ENCODE results near the gene ANGPTL7. TPM values are rescaled to one million over a fixed set of nuclear protein-coding genes. Genes with fewer than 3 reads are reported as not detected.
A peak's percentile ranks its signal among the peaks of the same experiment; 100 is the strongest.
"Not testable (repeated sequence)": the region's sequence is repeated elsewhere in the genome, so short reads cannot be mapped to it uniquely, and the experiment has no call there.

Gene ANGPTL7
- total RNA-seq, 2 donors from 2014 or later: not detected

GRCh38 chr1:11176081-11176706 is 13.0 kb upstream of the ANGPTL7 start:
- no peak for ATAC-seq
- Mint-ChIP-seq H3K4me1 (peaks cover 13% of the 10 kb centered on the region), H3K4me3 (no peak overlapping the region), H3K27me3 (no peaks in the 10 kb centered on the region), H3K36me3 (ENCODE audit: low read depth) (peaks cover 6% of the 10 kb centered on the region), H3K27ac (peak overlapping the region; percentile 80)
- H3K9me3 ChIP-seq (ENCODE audit: control insufficient read depth, low read length, poor library complexity, severe bottlenecking): no peaks in the 10 kb centered on the region
- DNase-seq: no peak

GRCh38 chr1:11178021-11179015 is 10.8 kb upstream of the ANGPTL7 start:
- Mint-ChIP-seq H3K36me3 (ENCODE audit: low read depth) (peaks cover 6% of the 10 kb centered on the region), H3K27ac (no peak overlapping the region), H3K4me3 (no peak overlapping the region), H3K27me3 (no peaks in the 10 kb centered on the region), H3K4me1 (peaks cover 11% of the 10 kb centered on the region)
- H3K9me3 ChIP-seq (ENCODE audit: control insufficient read depth, low read length, poor library complexity, severe bottlenecking): no peaks in the 10 kb centered on the region
- DNase-seq: no peak
- ATAC-seq: no peak

GRCh38 chr1:11179125-11179524 is 10.0 kb upstream of the ANGPTL7 start:
- H3K4me3 Mint-ChIP-seq: no peak overlapping the region
- peaks cover 9% of the 10 kb centered on the region for H3K4me1 Mint-ChIP-seq
- H3K27ac Mint-ChIP-seq: no peak overlapping the region

GRCh38 chr1:11179749-11180148 is 9.4 kb upstream of the ANGPTL7 start:
- H3K36me3 Mint-ChIP-seq (ENCODE audit: low read depth); ATAC-seq; H3K4me1 Mint-ChIP-seq; DNase-seq; H3K9me3 ChIP-seq (ENCODE audit: control insufficient read depth, low read length, poor library complexity, severe bottlenecking); H3K4me3 Mint-ChIP-seq; H3K27me3 Mint-ChIP-seq; H3K27ac Mint-ChIP-seq: not testable (repeated sequence)

More at GRCh38 chr1:11179125-11179524, 10.0 kb upstream of the ANGPTL7 start:
- H3K36me3 Mint-ChIP-seq (ENCODE audit: low read depth): peaks cover 6% of the 10 kb centered on the region
- ATAC-seq: no peak
- DNase-seq: no peak
- no peaks in the 10 kb centered on the region for H3K9me3 ChIP-seq (ENCODE audit: control insufficient read depth, low read length, poor library complexity, severe bottlenecking)
- no peaks in the 10 kb centered on the region for H3K27me3 Mint-ChIP-seq

- no peak overlapping the region for H3K27ac Mint-ChIP-seq
- no peak for DNase-seq
- H3K4me1 Mint-ChIP-seq: peaks cover 9% of the 10 kb centered on the region
- no peaks in the 10 kb centered on the region for H3K9me3 ChIP-seq (ENCODE audit: control insufficient read depth, low read length, poor library complexity, severe bottlenecking)
- no peak for ATAC-seq
- H3K4me3 Mint-ChIP-seq: no peak overlapping the region
- no peaks in the 10 kb centered on the region for H3K27me3 Mint-ChIP-seq
- peaks cover 7% of the 10 kb centered on the region for H3K36me3 Mint-ChIP-seq (ENCODE audit: low read depth)
Observed at GRCh38 chr1:11180342-11180744, 8.8 kb upstream of the ANGPTL7 start.

GRCh38 chr1:11182884-11183283 is 6.3 kb upstream of the ANGPTL7 start:
- H3K27ac Mint-ChIP-seq: no peak overlapping the region
- no peak overlapping the region for H3K4me3 Mint-ChIP-seq
- H3K4me1 Mint-ChIP-seq: peaks cover 3% of the 10 kb centered on the region
- DNase-seq: no peak
- no peaks in the 10 kb centered on the region for H3K9me3 ChIP-seq (ENCODE audit: control insufficient read depth, low read length, poor library complexity, severe bottlenecking)
- no peaks in the 10 kb centered on the region for H3K27me3 Mint-ChIP-seq
- no peak for ATAC-seq
- H3K36me3 Mint-ChIP-seq (ENCODE audit: low read depth): peaks cover 5% of the 10 kb centered on the region

GRCh38 chr1:11184973-11185372 is 4.2 kb upstream of the ANGPTL7 start:
- no peak overlapping the region for H3K27ac Mint-ChIP-seq
- DNase-seq: no peak
- peaks cover 5% of the 10 kb centered on the region for H3K36me3 Mint-ChIP-seq (ENCODE audit: low read depth)
- no peaks in the 10 kb centered on the region for H3K27me3 Mint-ChIP-seq
- H3K4me1 Mint-ChIP-seq: peaks cover 3% of the 10 kb centered on the region
- no peak for ATAC-seq
- no peaks in the 10 kb centered on the region for H3K9me3 ChIP-seq (ENCODE audit: control insufficient read depth, low read length, poor library complexity, severe bottlenecking)
- no peak overlapping the region for H3K4me3 Mint-ChIP-seq

- Mint-ChIP-seq H3K4me3 (no peak overlapping the region), H3K36me3 (ENCODE audit: low read depth) (peaks cover 5% of the 10 kb centered on the region), H3K27ac (no peak overlapping the region), H3K4me1 (peaks cover 3% of the 10 kb centered on the region), H3K27me3 (no peaks in the 10 kb centered on the region)
- no peaks in the 10 kb centered on the region for H3K9me3 ChIP-seq (ENCODE audit: control insufficient read depth, low read length, poor library complexity, severe bottlenecking)
- ATAC-seq (no peak), DNase-seq (no peak)
Observed at GRCh38 chr1:11187000-11187399, 2.2 kb upstream of the ANGPTL7 start.

GRCh38 chr1:11187494-11187893 is 1.7 kb upstream of the ANGPTL7 start:
- no peaks in the 10 kb centered on the region for H3K9me3 ChIP-seq (ENCODE audit: control insufficient read depth, low read length, poor library complexity, severe bottlenecking)
- peaks cover 3% of the 10 kb centered on the region for H3K4me1 Mint-ChIP-seq
- peaks cover 5% of the 10 kb centered on the region for H3K36me3 Mint-ChIP-seq (ENCODE audit: low read depth)
- H3K27me3 Mint-ChIP-seq: no peaks in the 10 kb centered on the region
- H3K4me3 Mint-ChIP-seq: no peak overlapping the region
- DNase-seq: no peak
- no peak for ATAC-seq
- H3K27ac Mint-ChIP-seq: no peak overlapping the region

GRCh38 chr1:11187931-11188330 is 1.2 kb upstream of the ANGPTL7 start:
- DNase-seq (no peak), ATAC-seq (no peak)
- Mint-ChIP-seq H3K27me3 (no peaks in the 10 kb centered on the region), H3K27ac (no peak overlapping the region), H3K4me3 (no peak overlapping the region), H3K4me1 (peaks cover 3% of the 10 kb centered on the region), H3K36me3 (ENCODE audit: low read depth) (peaks cover 5% of the 10 kb centered on the region)
- no peaks in the 10 kb centered on the region for H3K9me3 ChIP-seq (ENCODE audit: control insufficient read depth, low read length, poor library complexity, severe bottlenecking)

- DNase-seq (no peak), ATAC-seq (no peak)
- H3K4me3 Mint-ChIP-seq: no peak overlapping the region
- H3K4me1 Mint-ChIP-seq: peaks cover 3% of the 10 kb centered on the region
- H3K27ac Mint-ChIP-seq: no peak overlapping the region
- H3K9me3 ChIP-seq (ENCODE audit: control insufficient read depth, low read length, poor library complexity, severe bottlenecking): no peaks in the 10 kb centered on the region
- peaks cover 5% of the 10 kb centered on the region for H3K36me3 Mint-ChIP-seq (ENCODE audit: low read depth)
- no peaks in the 10 kb centered on the region for H3K27me3 Mint-ChIP-seq
Observed at GRCh38 chr1:11188381-11188780, 774 bp upstream of the ANGPTL7 start.

GRCh38 chr1:11193376-11193775 is 4.2 kb downstream of the ANGPTL7 start:
- H3K27me3 Mint-ChIP-seq: no peaks in the 10 kb centered on the region
- H3K9me3 ChIP-seq (ENCODE audit: control insufficient read depth, low read length, poor library complexity, severe bottlenecking): no peaks in the 10 kb centered on the region
- H3K36me3 Mint-ChIP-seq (ENCODE audit: low read depth): peaks cover 6% of the 10 kb centered on the region
- no peak overlapping the region for H3K27ac Mint-ChIP-seq
- no peak overlapping the region for H3K4me3 Mint-ChIP-seq
- H3K4me1 Mint-ChIP-seq: peaks cover 3% of the 10 kb centered on the region
- ATAC-seq: no peak
- DNase-seq: no peak

GRCh38 chr1:11194407-11195176 is 5.4 kb downstream of the ANGPTL7 start:
- Mint-ChIP-seq H3K27me3 (no peaks in the 10 kb centered on the region), H3K27ac (peak overlapping the region; percentile 41), H3K4me3 (no peak overlapping the region), H3K4me1 (peaks cover 3% of the 10 kb centered on the region), H3K36me3 (ENCODE audit: low read depth) (peaks cover 6% of the 10 kb centered on the region)
- ATAC-seq: no peak
- no peaks in the 10 kb centered on the region for H3K9me3 ChIP-seq (ENCODE audit: control insufficient read depth, low read length, poor library complexity, severe bottlenecking)
- DNase-seq: no peak
